MCF 10A (cell line): ENCODE measurements around the gene SAG. TPM values are rescaled to one million over a fixed set of nuclear protein-coding genes. Genes with fewer than 3 reads are reported as not detected.

Source experiments
- BruUV-seq: library from RNA; stranded (reverse); fragments of 400-500 nt; replicated peaks from 2 replicates; lab custom pipeline; 2021; lab: Mats Ljungman, UMichigan
- CTCF ChIA-PET: fragments of 300-600 bp; sonication (Branson Sonifier 250); formaldehyde crosslinking; extraction: SDS; loops from one replicate; lab custom pipeline; 2021; ENCODE audit warnings: antibody characterized with exemption, inconsistent platforms; lab: Yijun Ruan, JAX
- POLR2A ChIA-PET: fragments of 300-600, 350-650 bp; sonication (Branson Sonifier 250); formaldehyde crosslinking; extraction: SDS; loops from one replicate; lab custom pipeline; 2020; ENCODE audit warnings: antibody characterized with exemption, inconsistent platforms; lab: Yijun Ruan, JAX
- DNase-seq: peaks from one replicate; pipeline ENCODE4 v3.0.0-alpha.2; 2018; ENCODE audit not compliant: unreplicated experiment
- H3K27ac Mint-ChIP-seq: one replicate; pipeline ENCODE4 v1.8.0; 2022; ENCODE audit warnings: mild to moderate bottlenecking, low read depth, mixed read lengths; ENCODE audit not compliant: unreplicated experiment
- H3K27me3 Mint-ChIP-seq: one replicate; pipeline ENCODE4 v1.8.0; 2022; ENCODE audit warnings: mixed read lengths; ENCODE audit not compliant: insufficient read depth, unreplicated experiment
- H3K36me3 Mint-ChIP-seq: one replicate; pipeline ENCODE4 v1.8.0; 2022; ENCODE audit warnings: mild to moderate bottlenecking, moderate library complexity, mixed read lengths; ENCODE audit not compliant: insufficient read depth, unreplicated experiment
- H3K4me1 Mint-ChIP-seq: one replicate; pipeline ENCODE4 v1.8.0; 2022; ENCODE audit warnings: mixed read lengths; ENCODE audit not compliant: insufficient read depth, unreplicated experiment
- H3K4me3 Mint-ChIP-seq: one replicate; pipeline ENCODE4 v1.8.0; 2022; ENCODE audit warnings: mild to moderate bottlenecking, moderate library complexity, mixed read lengths; ENCODE audit not compliant: unreplicated experiment
- H3K9me3 Mint-ChIP-seq: one replicate; pipeline ENCODE4 v1.8.0; 2022; ENCODE audit warnings: mixed read lengths; ENCODE audit not compliant: unreplicated experiment
- CTCF ChIP-seq: fragments of 200-600 bp; IDR thresholded peaks from one replicate; pipeline ENCODE4 v1.8.0; 2022; ENCODE audit warnings: antibody characterized with exemption, mild to moderate bottlenecking; ENCODE audit not compliant: unreplicated experiment
- intact Hi-C: fragments of 100-400 bp; cut with micrococcal nuclease; formaldehyde crosslinking; loops from 2 replicates; pipeline ENCODE4 v1.14.1; 2022
- total RNA-seq: library from RNA; stranded (reverse); gene quantifications from 2 replicates; pipeline ENCODE4 v1.2.3, GENCODE V29; 2022

Gene SAG
- total RNA-seq, 1 experiment from 2014 or later, result not detected

GRCh38 chr2:233278921-233279320 is 28.7 kb upstream of the SAG start:
- Mint-ChIP-seq H3K27me3 (no peaks in the 10 kb centered on the region), H3K4me3 (no peak overlapping the region), H3K36me3 (peaks cover 84% of the 10 kb centered on the region), H3K4me1 (no peaks in the 10 kb centered on the region), H3K27ac (no peak overlapping the region), H3K9me3 (no peaks in the 10 kb centered on the region)
- ChIA-PET CTCF (no interaction called here), POLR2A (interaction anchor here (0.7 to 1.1 kb wide), 3 partner anchors 10 to 60 kb away, joined by 3 read pairs; no protein-coding TSS in a partner anchor)
- intact Hi-C loops, result no loop called here
- BruUV-seq, result no TSS peak
- no peak for DNase-seq
- TF ChIP-seq CTCF, result no peak

- no peaks in the 10 kb centered on the region for H3K27me3 Mint-ChIP-seq
- no peak for TF ChIP-seq CTCF
- no peaks in the 10 kb centered on the region for H3K9me3 Mint-ChIP-seq
- POLR2A ChIA-PET, result interaction anchor here (1.0 kb wide), 1 partner anchor 26 kb away, joined by 3 read pairs; no protein-coding TSS in a partner anchor
- peaks cover 86% of the 10 kb centered on the region for H3K36me3 Mint-ChIP-seq
- no TSS peak for BruUV-seq
- H3K4me1 Mint-ChIP-seq, result no peaks in the 10 kb centered on the region
- H3K4me3 Mint-ChIP-seq, result no peak overlapping the region
- H3K27ac Mint-ChIP-seq, result no peak overlapping the region
- CTCF ChIA-PET, result interaction anchor here (1.0 kb wide), 1 partner anchor 30 kb away, joined by 3 read pairs; no protein-coding TSS in a partner anchor
- no peak for DNase-seq
- intact Hi-C loops, result no loop called here
Measured at GRCh38 chr2:233280114-233280693, 27.4 kb upstream of the SAG start.

GRCh38 chr2:233281553-233281952 is 26.1 kb upstream of the SAG start:
- no TSS peak for BruUV-seq
- no peaks in the 10 kb centered on the region for H3K9me3 Mint-ChIP-seq
- intact Hi-C loops, result no loop called here
- H3K36me3 Mint-ChIP-seq, result peaks cover 89% of the 10 kb centered on the region
- no peak for TF ChIP-seq CTCF
- CTCF ChIA-PET, result interaction anchor here (0.7 to 1.0 kb wide), 2 partner anchors 31 to 161 kb away, joined by 3 read pairs; no protein-coding TSS in a partner anchor
- no peak overlapping the region for H3K27ac Mint-ChIP-seq
- no peaks in the 10 kb centered on the region for H3K27me3 Mint-ChIP-seq
- no peak overlapping the region for H3K4me3 Mint-ChIP-seq
- no peaks in the 10 kb centered on the region for H3K4me1 Mint-ChIP-seq
- POLR2A ChIA-PET, result interaction anchor here (0.5 to 1.0 kb wide), 3 partner anchors 27 to 674 kb away, joined by 3 read pairs; no protein-coding TSS in a partner anchor
- no peak for DNase-seq

GRCh38 chr2:233281992-233282603 is 25.5 kb upstream of the SAG start:
- peaks cover 88% of the 10 kb centered on the region for H3K36me3 Mint-ChIP-seq
- H3K27ac Mint-ChIP-seq, result no peak overlapping the region
- TF ChIP-seq CTCF, result no peak
- intact Hi-C loops, result no loop called here
- no peaks in the 10 kb centered on the region for H3K27me3 Mint-ChIP-seq
- H3K4me3 Mint-ChIP-seq, result no peak overlapping the region
- ChIA-PET POLR2A (interaction anchor here (0.5 to 0.6 kb wide), 2 partner anchors 173 to 674 kb away, joined by 3 read pairs; no protein-coding TSS in a partner anchor), CTCF (no interaction called here)
- no TSS peak for BruUV-seq
- DNase-seq, result no peak
- H3K9me3 Mint-ChIP-seq, result no peaks in the 10 kb centered on the region
- H3K4me1 Mint-ChIP-seq, result no peaks in the 10 kb centered on the region
